Sigmoid colon (tissue), 4 donors: ENCODE results near the gene PI4KA.

Experiments used
- POLR2A ChIP-seq, 2 donors: fragments of 450-650 bp; IDR thresholded peaks; one replicate each; pipeline ENCODE4 v1.6.1; 2016; ENCODE audit warnings: antibody characterized with exemption in 2 of 2, mild to moderate bottlenecking in 2 of 2, moderate library complexity in 2 of 2
- POLR2AphosphoS5 ChIP-seq, 4 donors: sonication (generic); formaldehyde crosslinking; IDR thresholded peaks; one replicate each; pipeline ENCODE4 v1.6.1; 2017; ENCODE audit warnings: antibody characterized with exemption in 4 of 4
- TF ChIP-seq, protein P1 (sequence below), 4 experiments: fragments of 450-650 bp in 3 of 4; fragments of 200-600 bp in 1 of 4; IDR thresholded peaks; one replicate each; pipeline ENCODE4 v1.5.1; 2016 to 2019; ENCODE audit warnings: antibody characterized with exemption in 4 of 4, mild to moderate bottlenecking in 3 of 4, moderate library complexity in 2 of 4

DNA sequence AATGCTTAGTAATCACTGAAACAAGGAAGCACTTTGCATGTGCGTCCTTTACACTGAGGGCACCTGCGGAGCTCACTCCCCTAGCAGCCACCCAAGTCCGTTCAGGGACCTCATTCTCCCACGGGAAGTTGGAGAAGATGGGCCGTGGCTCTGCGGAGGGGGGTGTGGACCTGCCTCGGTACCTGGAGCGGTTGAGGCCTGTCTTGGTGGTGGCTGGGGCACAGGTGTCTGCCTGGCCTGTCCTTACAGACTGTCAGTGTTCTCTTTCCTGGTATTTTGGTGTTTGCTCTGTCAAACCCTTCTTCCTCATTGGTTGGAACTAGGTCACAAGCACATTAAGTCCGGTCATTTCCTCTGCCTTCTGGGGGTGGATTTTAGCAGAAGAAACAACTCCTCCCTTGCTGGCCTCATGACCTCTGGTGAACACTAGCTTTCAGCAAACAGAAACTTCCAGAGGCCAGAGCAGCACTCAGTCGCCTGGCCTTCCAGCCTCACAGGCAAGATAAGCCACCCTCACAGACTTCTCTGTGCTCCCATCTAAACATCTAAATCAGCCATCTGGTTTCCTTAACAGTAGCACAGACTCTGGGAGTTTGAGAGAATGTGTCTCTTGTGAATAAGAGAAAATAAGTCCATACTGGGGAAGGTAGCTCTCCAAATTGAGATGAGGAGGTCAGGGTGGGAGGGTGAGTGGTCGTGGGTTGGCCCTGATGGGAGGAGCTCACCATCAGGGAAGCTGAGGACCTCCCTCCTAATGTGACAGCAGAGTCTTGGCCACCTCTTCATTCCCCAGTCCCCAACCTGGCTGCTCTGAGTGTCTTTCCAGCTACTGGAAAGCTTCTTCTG, 8.8 kb upstream of the PI4KA start:
- TF ChIP-seq, protein P1, sequence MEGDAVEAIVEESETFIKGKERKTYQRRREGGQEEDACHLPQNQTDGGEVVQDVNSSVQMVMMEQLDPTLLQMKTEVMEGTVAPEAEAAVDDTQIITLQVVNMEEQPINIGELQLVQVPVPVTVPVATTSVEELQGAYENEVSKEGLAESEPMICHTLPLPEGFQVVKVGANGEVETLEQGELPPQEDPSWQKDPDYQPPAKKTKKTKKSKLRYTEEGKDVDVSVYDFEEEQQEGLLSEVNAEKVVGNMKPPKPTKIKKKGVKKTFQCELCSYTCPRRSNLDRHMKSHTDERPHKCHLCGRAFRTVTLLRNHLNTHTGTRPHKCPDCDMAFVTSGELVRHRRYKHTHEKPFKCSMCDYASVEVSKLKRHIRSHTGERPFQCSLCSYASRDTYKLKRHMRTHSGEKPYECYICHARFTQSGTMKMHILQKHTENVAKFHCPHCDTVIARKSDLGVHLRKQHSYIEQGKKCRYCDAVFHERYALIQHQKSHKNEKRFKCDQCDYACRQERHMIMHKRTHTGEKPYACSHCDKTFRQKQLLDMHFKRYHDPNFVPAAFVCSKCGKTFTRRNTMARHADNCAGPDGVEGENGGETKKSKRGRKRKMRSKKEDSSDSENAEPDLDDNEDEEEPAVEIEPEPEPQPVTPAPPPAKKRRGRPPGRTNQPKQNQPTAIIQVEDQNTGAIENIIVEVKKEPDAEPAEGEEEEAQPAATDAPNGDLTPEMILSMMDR (IDR thresholded peaks at IDR 0.05) = no peak
- TF ChIP-seq POLR2AphosphoS5 (IDR thresholded peaks at IDR 0.05) (peak in 2 of 4 donors; percentile 38 to 74), POLR2A (IDR thresholded peaks at IDR 0.05) (no peak)
